CD4-positive, alpha-beta T cell (primary cell): ENCODE results near the gene GPC5. TPM values are rescaled to one million over a fixed set of nuclear protein-coding genes. Genes with fewer than 3 reads are reported as not detected.

Experiments
- ATAC-seq: fragments of 200-7000 bp; cut with Tn5 transposase; one replicate; pipeline ENCODE4 v1.10.0; 2022; ENCODE audit warnings: mild to moderate bottlenecking; ENCODE audit not compliant: poor library complexity
- CTCF ChIA-PET: fragments of 350-600 bp; sonication (Branson Sonifier 250); formaldehyde crosslinking; loops from one replicate; lab custom pipeline; 2021; ENCODE audit warnings: antibody characterized with exemption, inconsistent platforms; lab: Charles Lee
- POLR2A ChIA-PET: fragments of 350-600 bp; sonication (Branson Sonifier 250); formaldehyde crosslinking; loops from one replicate; lab custom pipeline; 2021; ENCODE audit warnings: antibody characterized with exemption, inconsistent platforms; lab: Charles Lee
- DNase-seq, 14 experiments: peaks; one replicate each; pipeline ENCODE4 v3.0.0-alpha.2; 2013 to 2020; ENCODE audit warnings: mixed read lengths in 2 of 14
- H3K27ac ChIP-seq, 2 donors: one replicate each; pipeline versions ENCODE4 v1.5.1 to v1.7.0; 2013; ENCODE audit warnings: low read length in 2 of 2, low read depth in 1 of 2, mild to moderate bottlenecking in 1 of 2
- H3K27me3 ChIP-seq, 2 experiments: 1 replicate in 1 of 2; 2 replicates in 1 of 2; pipeline versions ENCODE4 v1.6.1 to v1.7.0; 2013; ENCODE audit warnings: low read length in 2 of 2, control low read depth in 1 of 2, mild to moderate bottlenecking in 1 of 2, moderate library complexity in 1 of 2; ENCODE audit not compliant: insufficient read depth in 2 of 2, control insufficient read depth in 1 of 2
- H3K36me3 ChIP-seq: one replicate; pipeline ENCODE4 v1.6.1; 2013; ENCODE audit warnings: low read length, control low read depth; ENCODE audit not compliant: insufficient read depth
- H3K4me1 ChIP-seq: one replicate; pipeline ENCODE4 v1.6.1; 2013; ENCODE audit warnings: low read length, control low read depth; ENCODE audit not compliant: insufficient read depth
- H3K4me3 ChIP-seq: one replicate; pipeline ENCODE4 v1.5.1; 2013; ENCODE audit warnings: mild to moderate bottlenecking, low read length, moderate library complexity
- H3K9me3 ChIP-seq, 2 experiments: 1 replicate in 1 of 2; 2 replicates in 1 of 2; pipeline versions ENCODE4 v1.6.1 to v1.7.0; 2013; ENCODE audit warnings: low read length in 2 of 2, mild to moderate bottlenecking in 2 of 2, control low read depth in 1 of 2, moderate library complexity in 1 of 2; ENCODE audit not compliant: control insufficient read depth in 1 of 2, insufficient read depth in 1 of 2
- H3K27ac Mint-ChIP-seq: one replicate; pipeline ENCODE4 v1.8.0; 2020; ENCODE audit warnings: mixed read lengths
- H3K27me3 Mint-ChIP-seq: one replicate; pipeline ENCODE4 v1.8.0; 2021; ENCODE audit warnings: mixed read lengths
- H3K36me3 Mint-ChIP-seq: one replicate; pipeline ENCODE4 v1.8.0; 2021; ENCODE audit warnings: low read depth, mixed read lengths
- H3K4me1 Mint-ChIP-seq: one replicate; pipeline ENCODE4 v1.8.0; 2021; ENCODE audit warnings: low read depth, mixed read lengths
- H3K4me3 Mint-ChIP-seq: one replicate; pipeline ENCODE4 v1.8.0; 2020; ENCODE audit warnings: mild to moderate bottlenecking, mixed read lengths
- H3K9me3 Mint-ChIP-seq: one replicate; pipeline ENCODE4 v1.8.0; 2020; ENCODE audit warnings: mixed read lengths
- intact Hi-C, 2 experiments: fragments of 100-400 bp; cut with DNase I in 1 of 2; cut with micrococcal nuclease in 1 of 2; formaldehyde crosslinking; loops; one replicate each; pipeline versions ENCODE4 v1.15.1 to v1.9.0; 2023 to 2025; cut with DNase I, micrococcal nuclease
- total RNA-seq, 174 experiments: library from RNA in 2 of 174; stranded (reverse) in 2 of 174; gene quantifications; one replicate each; pipeline ENCODE4 v1.2.3 and lab custom pipeline; 2021 to 2026
- TF ChIP-seq, protein P1 (sequence below): fragments of 200-600 bp; IDR thresholded peaks from one replicate; pipeline ENCODE4 v1.8.0; 2022; ENCODE audit warnings: antibody characterized with exemption, mild to moderate bottlenecking

Gene GPC5
- total RNA-seq, 2 experiments from 2014 or later, result not detected

- CTCF ChIA-PET, result no interaction called here
- no peaks in the 10 kb centered on the region for H3K9me3 Mint-ChIP-seq
- POLR2A ChIA-PET, result no interaction called here
- no peak for DNase-seq
- H3K36me3 ChIP-seq, result no peaks in the 10 kb centered on the region
- intact Hi-C loops, result no loop called here
- no peaks in the 10 kb centered on the region for H3K27me3 ChIP-seq
- no peaks in the 10 kb centered on the region for H3K27me3 Mint-ChIP-seq
- H3K4me1 Mint-ChIP-seq, result no peaks in the 10 kb centered on the region
- TF ChIP-seq, protein P1, sequence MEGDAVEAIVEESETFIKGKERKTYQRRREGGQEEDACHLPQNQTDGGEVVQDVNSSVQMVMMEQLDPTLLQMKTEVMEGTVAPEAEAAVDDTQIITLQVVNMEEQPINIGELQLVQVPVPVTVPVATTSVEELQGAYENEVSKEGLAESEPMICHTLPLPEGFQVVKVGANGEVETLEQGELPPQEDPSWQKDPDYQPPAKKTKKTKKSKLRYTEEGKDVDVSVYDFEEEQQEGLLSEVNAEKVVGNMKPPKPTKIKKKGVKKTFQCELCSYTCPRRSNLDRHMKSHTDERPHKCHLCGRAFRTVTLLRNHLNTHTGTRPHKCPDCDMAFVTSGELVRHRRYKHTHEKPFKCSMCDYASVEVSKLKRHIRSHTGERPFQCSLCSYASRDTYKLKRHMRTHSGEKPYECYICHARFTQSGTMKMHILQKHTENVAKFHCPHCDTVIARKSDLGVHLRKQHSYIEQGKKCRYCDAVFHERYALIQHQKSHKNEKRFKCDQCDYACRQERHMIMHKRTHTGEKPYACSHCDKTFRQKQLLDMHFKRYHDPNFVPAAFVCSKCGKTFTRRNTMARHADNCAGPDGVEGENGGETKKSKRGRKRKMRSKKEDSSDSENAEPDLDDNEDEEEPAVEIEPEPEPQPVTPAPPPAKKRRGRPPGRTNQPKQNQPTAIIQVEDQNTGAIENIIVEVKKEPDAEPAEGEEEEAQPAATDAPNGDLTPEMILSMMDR, result no peak
- no peak overlapping the region for H3K27ac Mint-ChIP-seq
- no peak overlapping the region for H3K4me3 ChIP-seq
- no peaks in the 10 kb centered on the region for H3K4me1 ChIP-seq
- no peak overlapping the region for H3K4me3 Mint-ChIP-seq
- no peak overlapping the region for H3K27ac ChIP-seq
- ATAC-seq, result no peak
- no peaks in the 10 kb centered on the region for H3K36me3 Mint-ChIP-seq
- peaks cover 0 to 4% of the 10 kb centered on the region in 2 experiments for H3K9me3 ChIP-seq
Measured at GRCh38 chr13:92622905-92623304, 1224.5 kb downstream of the GPC5 start.

DNA sequence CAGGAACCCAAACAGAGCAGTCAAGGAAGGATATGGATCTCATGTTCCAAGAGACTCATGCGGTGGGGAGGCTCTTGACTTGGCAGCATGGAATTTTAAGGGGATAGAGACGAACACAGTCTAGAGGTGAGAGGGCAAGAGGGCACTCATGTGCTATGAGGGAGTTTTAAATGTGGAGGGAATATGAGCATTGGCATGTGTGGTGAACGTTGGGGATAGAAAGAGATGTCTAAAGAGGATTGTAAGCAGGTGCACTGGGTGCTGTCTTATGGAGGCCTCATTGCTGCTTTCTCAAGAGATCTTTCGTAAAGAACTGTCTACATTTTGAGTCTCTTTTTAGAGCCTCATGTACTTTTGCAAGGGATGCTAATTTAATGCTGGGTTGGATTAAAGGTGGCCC, 1227.9 kb downstream of the GPC5 start:
- Histone ChIP-seq H3K4me1 (no peaks in the 10 kb centered on the region), H3K27ac (no peak overlapping the region), H3K9me3 (peaks cover 0 to 4% of the 10 kb centered on the region in 2 experiments), H3K27me3 (no peaks in the 10 kb centered on the region), H3K36me3 (no peaks in the 10 kb centered on the region), H3K4me3 (no peak overlapping the region)
- H3K36me3 Mint-ChIP-seq, result no peaks in the 10 kb centered on the region
- intact Hi-C loops, result no loop called here
- ATAC-seq, result no peak
- H3K27ac Mint-ChIP-seq, result no peak overlapping the region
- H3K9me3 Mint-ChIP-seq, result peaks cover 2% of the 10 kb centered on the region
- no peaks in the 10 kb centered on the region for H3K27me3 Mint-ChIP-seq
- POLR2A ChIA-PET, result no interaction called here
- CTCF ChIA-PET, result no interaction called here
- TF ChIP-seq, protein P1, result no peak
- no peaks in the 10 kb centered on the region for H3K4me1 Mint-ChIP-seq
- DNase-seq, result no peak
- H3K4me3 Mint-ChIP-seq, result no peak overlapping the region

DNA sequence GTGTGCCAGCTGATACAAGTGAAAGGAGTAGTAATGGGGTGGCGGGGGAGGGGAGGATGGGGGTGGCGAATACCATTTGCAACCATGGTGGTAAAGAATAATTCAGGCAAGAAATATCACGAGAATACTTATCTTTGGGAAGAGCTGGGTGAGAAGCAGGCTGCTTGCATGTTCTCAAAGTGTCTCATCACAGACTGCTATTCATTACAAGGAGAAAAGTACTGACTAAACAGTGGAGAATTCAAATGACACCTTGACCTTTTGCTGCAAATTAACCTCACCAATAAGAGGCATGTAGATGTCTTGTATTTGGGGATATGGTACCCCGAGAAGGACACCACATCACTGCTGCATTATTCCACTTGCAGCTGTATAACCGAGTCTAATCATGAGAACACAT, 1242.5 kb downstream of the GPC5 start:
- intact Hi-C loops, result no loop called here
- POLR2A ChIA-PET, result no interaction called here

More for the DNA sequence above, 1242.5 kb downstream of the GPC5 start:
- no peak for ATAC-seq
- DNase-seq, result no peak
- CTCF ChIA-PET, result no interaction called here
- Mint-ChIP-seq H3K4me1 (no peaks in the 10 kb centered on the region), H3K9me3 (no peaks in the 10 kb centered on the region), H3K27ac (no peak overlapping the region), H3K36me3 (no peaks in the 10 kb centered on the region), H3K27me3 (no peaks in the 10 kb centered on the region), H3K4me3 (no peak overlapping the region)
- no peak overlapping the region for H3K4me3 ChIP-seq
- H3K4me1 ChIP-seq, result no peaks in the 10 kb centered on the region
- H3K9me3 ChIP-seq, result peaks cover 0 to 5% of the 10 kb centered on the region in 2 experiments
- no peaks in the 10 kb centered on the region for H3K36me3 ChIP-seq
- H3K27ac ChIP-seq, result no peak overlapping the region
- TF ChIP-seq, protein P1, result no peak
- no peaks in the 10 kb centered on the region for H3K27me3 ChIP-seq
